PC-9 (cell line): Measurements from ENCODE around the gene SEC22A.
"Not testable (repeated sequence)": the region's sequence is repeated elsewhere in the genome, so short reads cannot be mapped to it uniquely, and the experiment has no call there.

ENCODE experiments used
- EZH2 ChIP-seq: fragments of 200-600 bp; sonication (generic); IDR thresholded peaks from 2 replicates; pipeline ENCODE4 v1.8.0; 2017; ENCODE audit warnings: antibody characterized with exemption, low read depth
- TF ChIP-seq, protein P1 (sequence below): fragments of 200-600 bp; sonication (generic); conservative IDR thresholded peaks from 2 replicates; pipeline ENCODE4 v1.6.1; 2017; ENCODE audit warnings: mixed run types, antibody characterized with exemption, mild to moderate bottlenecking, moderate library complexity

DNA sequence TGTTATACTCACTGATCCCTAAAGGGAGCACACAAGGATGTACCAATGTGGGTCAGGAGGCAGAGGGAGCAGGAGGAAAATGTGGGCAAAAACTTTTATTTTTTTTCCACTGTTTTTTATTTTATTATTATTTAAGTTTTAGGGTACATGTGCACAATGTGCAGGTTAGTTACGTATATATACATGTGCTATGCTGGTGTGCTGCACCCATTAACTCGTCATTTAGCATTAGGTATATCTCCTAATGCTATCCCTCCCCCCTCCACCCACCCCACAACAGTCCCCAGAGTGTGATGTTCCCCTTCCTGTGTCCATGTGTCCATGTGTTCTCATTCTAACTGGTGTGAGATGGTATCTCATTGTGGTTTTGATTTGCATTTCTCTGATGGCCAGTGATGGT is 37.4 kb downstream of the SEC22A start:
- TF ChIP-seq, protein P1, sequence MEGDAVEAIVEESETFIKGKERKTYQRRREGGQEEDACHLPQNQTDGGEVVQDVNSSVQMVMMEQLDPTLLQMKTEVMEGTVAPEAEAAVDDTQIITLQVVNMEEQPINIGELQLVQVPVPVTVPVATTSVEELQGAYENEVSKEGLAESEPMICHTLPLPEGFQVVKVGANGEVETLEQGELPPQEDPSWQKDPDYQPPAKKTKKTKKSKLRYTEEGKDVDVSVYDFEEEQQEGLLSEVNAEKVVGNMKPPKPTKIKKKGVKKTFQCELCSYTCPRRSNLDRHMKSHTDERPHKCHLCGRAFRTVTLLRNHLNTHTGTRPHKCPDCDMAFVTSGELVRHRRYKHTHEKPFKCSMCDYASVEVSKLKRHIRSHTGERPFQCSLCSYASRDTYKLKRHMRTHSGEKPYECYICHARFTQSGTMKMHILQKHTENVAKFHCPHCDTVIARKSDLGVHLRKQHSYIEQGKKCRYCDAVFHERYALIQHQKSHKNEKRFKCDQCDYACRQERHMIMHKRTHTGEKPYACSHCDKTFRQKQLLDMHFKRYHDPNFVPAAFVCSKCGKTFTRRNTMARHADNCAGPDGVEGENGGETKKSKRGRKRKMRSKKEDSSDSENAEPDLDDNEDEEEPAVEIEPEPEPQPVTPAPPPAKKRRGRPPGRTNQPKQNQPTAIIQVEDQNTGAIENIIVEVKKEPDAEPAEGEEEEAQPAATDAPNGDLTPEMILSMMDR = not testable (repeated sequence)
- not testable (repeated sequence) for TF ChIP-seq EZH2
